ENCODE data around the gene ALDH1A2. TPM values are rescaled to one million over a fixed set of nuclear protein-coding genes. Genes with fewer than 3 reads are reported as not detected.

Gene ALDH1A2
- total and polyA plus RNA-seq, 4 donors = 3.8 to 15.1 (median 8.0) TPM

- ATAC-seq (ENCODE audit: low FRiP score) = no peak
- 20 to 26% methylated on average over 6 of the region's 6 CpGs for WGBS, 2 donors
- Histone ChIP-seq H3K4me1 (ENCODE audit: control insufficient read depth in 1 of 2, insufficient read depth in 2 of 2, low read length in 2 of 2) (no peaks in the 10 kb centered on the region), H3K36me3 (ENCODE audit: control insufficient read depth in 1 of 2, insufficient read depth in 2 of 2, low read length in 1 of 2) (no peaks in the 10 kb centered on the region), H3K9me3 (ENCODE audit: control insufficient read depth, low read length) (peaks cover 2% of the 10 kb centered on the region), H3K4me3 (ENCODE audit: low read length in 2 of 2) (no peak overlapping the region), H3K27ac (ENCODE audit: low read depth in 1 of 2, low read length in 2 of 2) (no peak overlapping the region), H3K27me3 (ENCODE audit: control insufficient read depth in 1 of 2, insufficient read depth in 2 of 2, low read length in 1 of 2) (no peaks in the 10 kb centered on the region)
- DNase-seq = no peak
- intact Hi-C loops (cut with DNase I) = no loop called here
Measured at GRCh38 chr15:57992761-57993355, 72.7 kb downstream of the ALDH1A2 start.

GRCh38 chr15:57973534-57973933 lies 92.0 kb downstream of the ALDH1A2 start:
- Histone ChIP-seq H3K36me3 (ENCODE audit: control insufficient read depth in 1 of 2, insufficient read depth in 2 of 2, low read length in 1 of 2) (no peaks in the 10 kb centered on the region), H3K9me3 (ENCODE audit: control insufficient read depth, low read length) (no peaks in the 10 kb centered on the region), H3K4me1 (ENCODE audit: control insufficient read depth in 1 of 2, insufficient read depth in 2 of 2, low read length in 2 of 2) (no peaks in the 10 kb centered on the region), H3K27ac (ENCODE audit: low read depth in 1 of 2, low read length in 2 of 2) (no peak overlapping the region), H3K27me3 (ENCODE audit: control insufficient read depth in 1 of 2, insufficient read depth in 2 of 2, low read length in 1 of 2) (no peaks in the 10 kb centered on the region), H3K4me3 (ENCODE audit: low read length in 2 of 2) (no peak overlapping the region)
- intact Hi-C loops (cut with DNase I) = no loop called here
- WGBS, 2 donors = 80% methylated on average over 3 of the region's 3 CpGs
- DNase-seq = no peak
- no peak for ATAC-seq (ENCODE audit: low FRiP score)

GRCh38 chr15:57972864-57973263 lies 92.6 kb downstream of the ALDH1A2 start:
- WGBS, 2 donors = 78 to 79% methylated on average over 2 of the region's 2 CpGs
- H3K27ac ChIP-seq (ENCODE audit: low read depth in 1 of 2, low read length in 2 of 2) = no peak overlapping the region
- DNase-seq (no peak), ATAC-seq (ENCODE audit: low FRiP score) (no peak)
- intact Hi-C loops (cut with DNase I) = no loop called here
- no peaks in the 10 kb centered on the region for H3K4me1 ChIP-seq (ENCODE audit: control insufficient read depth in 1 of 2, insufficient read depth in 2 of 2, low read length in 2 of 2)
- H3K4me3 ChIP-seq (ENCODE audit: low read length in 2 of 2) = no peak overlapping the region
- H3K27me3 ChIP-seq (ENCODE audit: control insufficient read depth in 1 of 2, insufficient read depth in 2 of 2, low read length in 1 of 2) = no peaks in the 10 kb centered on the region
- H3K36me3 ChIP-seq (ENCODE audit: control insufficient read depth in 1 of 2, insufficient read depth in 2 of 2, low read length in 1 of 2) = no peaks in the 10 kb centered on the region
- H3K9me3 ChIP-seq (ENCODE audit: control insufficient read depth, low read length) = no peaks in the 10 kb centered on the region

- H3K9me3 ChIP-seq (ENCODE audit: control insufficient read depth, low read length) = no peaks in the 10 kb centered on the region
- H3K4me1 ChIP-seq (ENCODE audit: control insufficient read depth in 1 of 2, insufficient read depth in 2 of 2, low read length in 2 of 2) = no peaks in the 10 kb centered on the region
- no peak overlapping the region for H3K4me3 ChIP-seq (ENCODE audit: low read length in 2 of 2)
- H3K27ac ChIP-seq (ENCODE audit: low read depth in 1 of 2, low read length in 2 of 2) = no peak overlapping the region
- intact Hi-C loops (cut with DNase I) = no loop called here
- ATAC-seq (ENCODE audit: low FRiP score) (no peak), DNase-seq (no peak)
- no peaks in the 10 kb centered on the region for H3K27me3 ChIP-seq (ENCODE audit: control insufficient read depth in 1 of 2, insufficient read depth in 2 of 2, low read length in 1 of 2)
- no peaks in the 10 kb centered on the region for H3K36me3 ChIP-seq (ENCODE audit: control insufficient read depth in 1 of 2, insufficient read depth in 2 of 2, low read length in 1 of 2)
Measured at GRCh38 chr15:57969996-57970395, 95.5 kb downstream of the ALDH1A2 start.

GRCh38 chr15:57969355-57969754 lies 96.2 kb downstream of the ALDH1A2 start:
- Histone ChIP-seq H3K27ac (ENCODE audit: low read depth in 1 of 2, low read length in 2 of 2) (no peak overlapping the region), H3K27me3 (ENCODE audit: control insufficient read depth in 1 of 2, insufficient read depth in 2 of 2, low read length in 1 of 2) (no peaks in the 10 kb centered on the region), H3K4me3 (ENCODE audit: low read length in 2 of 2) (no peak overlapping the region), H3K4me1 (ENCODE audit: control insufficient read depth in 1 of 2, insufficient read depth in 2 of 2, low read length in 2 of 2) (no peaks in the 10 kb centered on the region), H3K9me3 (ENCODE audit: control insufficient read depth, low read length) (no peaks in the 10 kb centered on the region), H3K36me3 (ENCODE audit: control insufficient read depth in 1 of 2, insufficient read depth in 2 of 2, low read length in 1 of 2) (no peaks in the 10 kb centered on the region)
- WGBS, 2 donors = 81 to 85% methylated on average over 5 of the region's 5 CpGs
- DNase-seq = no peak
- no peak for ATAC-seq (ENCODE audit: low FRiP score)
- intact Hi-C loops (cut with DNase I) = no loop called here

- ATAC-seq (ENCODE audit: low FRiP score) (no peak), DNase-seq (no peak)
- Histone ChIP-seq H3K27me3 (ENCODE audit: control insufficient read depth in 1 of 2, insufficient read depth in 2 of 2, low read length in 1 of 2) (no peaks in the 10 kb centered on the region), H3K4me1 (ENCODE audit: control insufficient read depth in 1 of 2, insufficient read depth in 2 of 2, low read length in 2 of 2) (no peaks in the 10 kb centered on the region), H3K36me3 (ENCODE audit: control insufficient read depth in 1 of 2, insufficient read depth in 2 of 2, low read length in 1 of 2) (no peaks in the 10 kb centered on the region), H3K27ac (ENCODE audit: low read depth in 1 of 2, low read length in 2 of 2) (no peak overlapping the region), H3K9me3 (ENCODE audit: control insufficient read depth, low read length) (no peaks in the 10 kb centered on the region), H3K4me3 (ENCODE audit: low read length in 2 of 2) (no peak overlapping the region)
- intact Hi-C loops (cut with DNase I) = no loop called here
- WGBS, 2 donors = 89 to 90% methylated on average over 4 of the region's 4 CpGs
Measured at GRCh38 chr15:57962887-57963286, 102.6 kb downstream of the ALDH1A2 start.

GRCh38 chr15:57961919-57962318 lies 103.6 kb downstream of the ALDH1A2 start:
- H3K27me3 ChIP-seq (ENCODE audit: control insufficient read depth in 1 of 2, insufficient read depth in 2 of 2, low read length in 1 of 2) = no peaks in the 10 kb centered on the region
- H3K9me3 ChIP-seq (ENCODE audit: control insufficient read depth, low read length) = no peaks in the 10 kb centered on the region
- no peak overlapping the region for H3K27ac ChIP-seq (ENCODE audit: low read depth in 1 of 2, low read length in 2 of 2)
- WGBS, 2 donors = 56 to 58% methylated on average over 4 of the region's 4 CpGs
- intact Hi-C loops (cut with DNase I) = no loop called here
- ATAC-seq (ENCODE audit: low FRiP score) (no peak), DNase-seq (no peak)
- H3K4me3 ChIP-seq (ENCODE audit: low read length in 2 of 2) = no peak overlapping the region
- no peaks in the 10 kb centered on the region for H3K4me1 ChIP-seq (ENCODE audit: control insufficient read depth in 1 of 2, insufficient read depth in 2 of 2, low read length in 2 of 2)
- no peaks in the 10 kb centered on the region for H3K36me3 ChIP-seq (ENCODE audit: control insufficient read depth in 1 of 2, insufficient read depth in 2 of 2, low read length in 1 of 2)

GRCh38 chr15:57957113-57957512 lies 108.4 kb downstream of the ALDH1A2 start:
- 94 to 96% methylated on average over 5 of the region's 5 CpGs for WGBS, 2 donors
- DNase-seq = no peak
- no peak for ATAC-seq (ENCODE audit: low FRiP score)
- Histone ChIP-seq H3K27me3 (ENCODE audit: control insufficient read depth in 1 of 2, insufficient read depth in 2 of 2, low read length in 1 of 2) (no peaks in the 10 kb centered on the region), H3K27ac (ENCODE audit: low read depth in 1 of 2, low read length in 2 of 2) (no peak overlapping the region), H3K9me3 (ENCODE audit: control insufficient read depth, low read length) (no peaks in the 10 kb centered on the region), H3K36me3 (ENCODE audit: control insufficient read depth in 1 of 2, insufficient read depth in 2 of 2, low read length in 1 of 2) (no peaks in the 10 kb centered on the region), H3K4me3 (ENCODE audit: low read length in 2 of 2) (no peak overlapping the region), H3K4me1 (ENCODE audit: control insufficient read depth in 1 of 2, insufficient read depth in 2 of 2, low read length in 2 of 2) (no peaks in the 10 kb centered on the region)
- intact Hi-C loops (cut with DNase I) = no loop called here

- Histone ChIP-seq H3K27ac (ENCODE audit: low read depth in 1 of 2, low read length in 2 of 2) (no peak overlapping the region), H3K4me1 (ENCODE audit: control insufficient read depth in 1 of 2, insufficient read depth in 2 of 2, low read length in 2 of 2) (no peaks in the 10 kb centered on the region), H3K36me3 (ENCODE audit: control insufficient read depth in 1 of 2, insufficient read depth in 2 of 2, low read length in 1 of 2) (no peaks in the 10 kb centered on the region), H3K27me3 (ENCODE audit: control insufficient read depth in 1 of 2, insufficient read depth in 2 of 2, low read length in 1 of 2) (no peaks in the 10 kb centered on the region), H3K9me3 (ENCODE audit: control insufficient read depth, low read length) (no peaks in the 10 kb centered on the region), H3K4me3 (ENCODE audit: low read length in 2 of 2) (no peak overlapping the region)
- no peak for ATAC-seq (ENCODE audit: low FRiP score)
- no peak for DNase-seq
- 53 to 55% methylated on average over 2 of the region's 2 CpGs for whole genome bisulfite sequencing, 2 donors
- intact Hi-C loops (cut with DNase I) = no loop called here
Measured at GRCh38 chr15:57953874-57954273, 111.6 kb downstream of the ALDH1A2 start.
